HepG2 (cell line): ENCODE data around the gene LILRB2. TPM values are rescaled to one million over a fixed set of nuclear protein-coding genes. Genes with fewer than 3 reads are reported as not detected.

Experiments
- ATAC-seq: fragments of 200-7000 bp; cut with Tn5 transposase; 3 replicates; pipeline ENCODE4 v1.9.1; 2020; ENCODE audit warnings: mild to moderate bottlenecking, moderate library complexity
- BruUV-seq: library from RNA; stranded (reverse); fragments of 400-500 nt; replicated peaks from 2 replicates; lab custom pipeline; 2021; lab: Mats Ljungman, UMichigan
- CTCF ChIA-PET: fragments of 300-600 bp; formaldehyde crosslinking; extraction: SDS; loops from one replicate; lab custom pipeline; 2021; ENCODE audit warnings: low total read pairs, inconsistent platforms, low intra/inter-chr PET ratio; lab: Yijun Ruan, JAX
- POLR2A ChIA-PET: fragments of 350-600 bp; sonication (Branson Sonifier 250); formaldehyde crosslinking; loops from one replicate; lab custom pipeline; 2020; ENCODE audit warnings: antibody characterized with exemption, inconsistent platforms; lab: Yijun Ruan, JAX
- DNase-seq: peaks from one replicate; pipeline ENCODE4 v3.0.0-alpha.2; 2015; ENCODE audit warnings: low spot score
- FAIRE-seq: peaks from 3 replicates; lab custom pipeline; 2011; peaks lifted over from hg19 to GRCh38; lab: Jason Lieb, UNC
- H2AFZ ChIP-seq: one replicate; pipeline ENCODE4 v1.6.1; 2011; ENCODE audit warnings: low read length, inconsistent platforms
- H3K27ac ChIP-seq: fragments of 300-600 bp; 3 replicates; pipeline ENCODE4 v1.8.0; 2011; ENCODE audit warnings: mixed run types, mild to moderate bottlenecking, mixed read lengths, low read length, inconsistent platforms; ENCODE audit not compliant: insufficient read depth; ENCODE audit errors: extremely low read length
- H3K27me3 ChIP-seq, 2 experiments: fragments of 200-600 bp in 1 of 2; 2 replicates in 1 of 2; 3 replicates in 1 of 2; pipeline versions ENCODE4 v1.6.0 to v1.8.0; 2011; ENCODE audit warnings: low read length in 2 of 2, mild to moderate bottlenecking in 2 of 2, moderate library complexity in 2 of 2, inconsistent platforms in 1 of 2; ENCODE audit not compliant: insufficient read depth in 2 of 2, control insufficient read depth in 1 of 2
- H3K36me3 ChIP-seq, 2 experiments: fragments of 200-600 bp in 1 of 2; replicated peaks in 1 of 2; 2 replicates in 1 of 2; 3 replicates in 1 of 2; pipeline versions ENCODE4 v1.5.1 to v1.8.0; 2011; ENCODE audit warnings: low read length in 2 of 2, inconsistent platforms in 1 of 2; ENCODE audit not compliant: insufficient read depth in 2 of 2, control insufficient read depth in 1 of 2
- H3K4me1 ChIP-seq: 2 replicates; pipeline ENCODE4 v1.5.1; 2012; ENCODE audit warnings: low read length, inconsistent platforms; ENCODE audit not compliant: insufficient read depth
- H3K4me2 ChIP-seq: 2 replicates; pipeline ENCODE4 v1.6.0; 2011; ENCODE audit warnings: low read depth, low read length, inconsistent platforms
- H3K4me3 ChIP-seq, 3 experiments: fragments of 200-600 bp in 1 of 3; sonication (generic), shearing (Covaris generic) in 1 of 3; replicated peaks in 1 of 3; 2 replicates each; pipeline ENCODE4 v1.5.1; 2011 to 2016; ENCODE audit warnings: low read length in 3 of 3, inconsistent platforms in 2 of 3, low read depth in 2 of 3, mild to moderate bottlenecking in 2 of 3, control low read depth in 1 of 3, mixed read lengths in 1 of 3; ENCODE audit not compliant: insufficient read depth in 1 of 3
- H3K79me2 ChIP-seq: one replicate; pipeline ENCODE4 v1.6.1; 2011; ENCODE audit warnings: low read length, inconsistent platforms; ENCODE audit not compliant: insufficient read depth
- H3K9ac ChIP-seq: 2 replicates; pipeline ENCODE4 v1.6.0; 2011; ENCODE audit warnings: mild to moderate bottlenecking, low read depth, low read length, inconsistent platforms; ENCODE audit not compliant: insufficient read depth
- H3K9me3 ChIP-seq: 2 replicates; pipeline ENCODE4 v1.5.1; 2012; ENCODE audit warnings: mild to moderate bottlenecking, low read length
- H4K20me1 ChIP-seq: 2 replicates; pipeline ENCODE4 v1.6.0; 2011; ENCODE audit warnings: inconsistent platforms, mild to moderate bottlenecking, low read length, moderate library complexity; ENCODE audit not compliant: insufficient read depth
- BORCS8-MEF2B ChIP-seq: sonication (generic); formaldehyde crosslinking; IDR thresholded peaks from 2 replicates; pipeline ENCODE4 v1.8.0; 2022; ENCODE audit warnings: mild to moderate bottlenecking, missing genetic modification reagents
- CCAR2 ChIP-seq: fragments of 200-400 bp; formaldehyde crosslinking; optimal IDR thresholded peaks from 2 replicates; pipeline ENCODE3; 2018; ENCODE audit warnings: low read depth, mild to moderate bottlenecking, low read length, moderate library complexity
- KAT2B ChIP-seq: fragments of 150-350 bp; IDR thresholded peaks from 2 replicates; pipeline ENCODE4 v1.6.1; 2014; ENCODE audit warnings: low read depth, low read length, borderline replicate concordance
- RFXANK ChIP-seq: IDR thresholded peaks from 2 replicates; pipeline ENCODE4 v1.6.1; 2016
- SMAD3 ChIP-seq: sonication (generic); formaldehyde crosslinking; IDR thresholded peaks from 2 replicates; pipeline ENCODE4 v1.4.0; 2020; ENCODE audit warnings: missing genetic modification reagents
- SRY ChIP-seq: sonication (generic); formaldehyde crosslinking; IDR thresholded peaks from 2 replicates; pipeline ENCODE4 v1.8.0; 2022; ENCODE audit warnings: mild to moderate bottlenecking, missing genetic modification reagents
- TAF15 ChIP-seq: fragments of 200-400 bp; formaldehyde crosslinking; IDR thresholded peaks from one replicate; pipeline ENCODE4 v1.6.1; 2018; ENCODE audit warnings: mild to moderate bottlenecking, low read depth, low read length; ENCODE audit not compliant: poor library complexity, severe bottlenecking
- ZBTB8A ChIP-seq: sonication (generic); formaldehyde crosslinking; IDR thresholded peaks from 2 replicates; pipeline ENCODE4 v1.4.0; 2020; ENCODE audit warnings: mild to moderate bottlenecking, low read depth, missing genetic modification reagents, borderline replicate concordance
- ZMAT5 ChIP-seq: sonication (generic); formaldehyde crosslinking; IDR thresholded peaks from 2 replicates; pipeline ENCODE4 v1.5.0; 2020; ENCODE audit warnings: mild to moderate bottlenecking, low read depth, missing genetic modification reagents, borderline replicate concordance
- ZNF546 ChIP-seq: sonication (generic); formaldehyde crosslinking; conservative IDR thresholded peaks from 2 replicates; pipeline ENCODE4 v1.8.1; 2023; ENCODE audit warnings: mild to moderate bottlenecking, missing genetic modification reagents
- ZNF839 ChIP-seq: sonication (generic); formaldehyde crosslinking; IDR thresholded peaks from 2 replicates; pipeline ENCODE4 v1.4.0; 2020; ENCODE audit warnings: missing genetic modification reagents, mild to moderate bottlenecking, borderline replicate concordance
- ZSCAN22 ChIP-seq: sonication (generic); formaldehyde crosslinking; IDR thresholded peaks from 2 replicates; pipeline ENCODE4 v1.4.0; 2020; ENCODE audit warnings: mild to moderate bottlenecking, missing genetic modification reagents
- WGBS: methylation state at CpG from one replicate; pipeline ENCODE4 v1.1.6; 2017; ENCODE audit warnings: low lambda C conversion rate; 5-methylcytosine and 5-hydroxymethylcytosine counted together
- in situ Hi-C: cut with HindIII; loops from 2 replicates; pipeline ENCODE4 v1.10.0; 2017; ENCODE audit warnings: low pct_unique_long_range_greater_than_20kb; ENCODE audit not compliant: extremely low pct_ligation_motif_present
- intact Hi-C: fragments of 100-400 bp; cut with micrococcal nuclease; formaldehyde crosslinking; loops from one replicate; pipeline ENCODE4 v1.10.0; 2022; ENCODE audit not compliant: unreplicated experiment
- polyA plus RNA-seq, 8 experiments: library from polyadenylated mRNA; depleted of rRNA in 3 of 8; stranded (reverse) in 7 of 8; unstranded in 1 of 8; fragments of >200 nt; fragmentation: Illumina TruSeq in 4 of 8; extraction: Trizol in 4 of 8; gene quantifications; 2 replicates each; pipeline versions ENCODE4 v1.2.1 to v1.2.3, GENCODE V29; 2011 to 2016; ENCODE audit warnings: low read depth in 4 of 8, missing spikeins in 1 of 8, mixed read lengths in 1 of 8; ENCODE audit not compliant: insufficient read depth in 1 of 8
- total RNA-seq, 5 experiments: library from RNA; depleted of rRNA; stranded (reverse); fragments of >200 nt; fragmentation: Illumina TruSeq; extraction: Trizol; gene quantifications; 2 replicates each; pipeline ENCODE4 v1.2.3, GENCODE V29; 2016; ENCODE audit warnings: low read depth in 1 of 5

The LILRB2 gene
- total and polyA plus RNA-seq, 2 of the 13 experiments (the other 11 are each of a cell fraction or from before 2014, with no cell fraction given), result not detected

- no peaks in the 10 kb centered on the region for H3K9me3 ChIP-seq
- no peak for FAIRE-seq
- BruUV-seq, result no TSS peak
- H3K4me2 ChIP-seq, result no peak overlapping the region
- whole genome bisulfite sequencing, result 33% methylated on average over 11 of the region's 14 CpGs
- no peak overlapping the region for H2AFZ ChIP-seq
- intact Hi-C loops (no loop called here), in situ Hi-C loops (no loop called here)
- no peak overlapping the region for H3K9ac ChIP-seq
- no peaks in the 10 kb centered on the region for H4K20me1 ChIP-seq
- no peaks in the 10 kb centered on the region for H3K79me2 ChIP-seq
- peaks cover 4% of the 10 kb centered on the region; the same call in 1 of the 2 replicates for H3K4me1 ChIP-seq
- no peaks in the 10 kb centered on the region for H3K36me3 ChIP-seq
- TF ChIP-seq ZNF546 (CRISPR knock-in tag) (no peak), BORCS8-MEF2B (CRISPR knock-in tag) (no peak), ZBTB8A (CRISPR knock-in tag) (no peak), SMAD3 (CRISPR knock-in tag) (no peak), ZNF839 (CRISPR knock-in tag) (no peak), ZSCAN22 (CRISPR knock-in tag) (no peak), SRY (CRISPR knock-in tag) (no peak), CCAR2 (no peak), RFXANK (no peak), KAT2B (no peak), ZMAT5 (CRISPR knock-in tag) (no peak), TAF15 (no peak)
- ChIA-PET POLR2A (no interaction called here), CTCF (no interaction called here)
- no peak for DNase-seq
- no peak for ATAC-seq
- H3K4me3 ChIP-seq, result no peak overlapping the region
- H3K27me3 ChIP-seq, result peaks cover 0 to 11% of the 10 kb centered on the region in 2 experiments; a peak in 1 of 5 replicates
- no peak overlapping the region for H3K27ac ChIP-seq
Measured at GRCh38 chr19:54329476-54330165, 48.7 kb upstream of the LILRB2 start.
